Spleen (tissue), 7 donors: Measurements from ENCODE around the gene ZYX.

ENCODE experiments used
- POLR2A ChIP-seq, 3 donors: fragments of 450-650 bp; IDR thresholded peaks; one replicate each; pipeline ENCODE4 v1.5.1; 2017; ENCODE audit warnings: antibody characterized with exemption in 3 of 3, mild to moderate bottlenecking in 1 of 3
- POLR2AphosphoS5 ChIP-seq, 3 donors: sonication (generic); formaldehyde crosslinking; IDR thresholded peaks; one replicate each; pipeline ENCODE4 v1.5.1; 2017; ENCODE audit warnings: antibody characterized with exemption in 3 of 3
- TF ChIP-seq, protein P1 (sequence below), 11 experiments: fragments of 200-600 bp in 7 of 11; fragments of 450-650 bp in 4 of 11; sonication (generic) in 4 of 11; IDR thresholded peaks in 8 of 11; conservative IDR thresholded peaks in 3 of 11; 1 replicate in 7 of 11; 2 replicates in 4 of 11; pipeline versions ENCODE4 v1.4.0 to v1.8.0; 2016 to 2021; ENCODE audit warnings: antibody characterized with exemption in 11 of 11, inconsistent platforms in 4 of 11, mild to moderate bottlenecking in 1 of 11
- donor health status: DM: no; HTN: no; CAD: no; lungs with moderate emphysema.
- donor health status: DM: no; HTN: no; CAD: no.
- donor health status: DM: no; HTN: no; CAD: no.

DNA sequence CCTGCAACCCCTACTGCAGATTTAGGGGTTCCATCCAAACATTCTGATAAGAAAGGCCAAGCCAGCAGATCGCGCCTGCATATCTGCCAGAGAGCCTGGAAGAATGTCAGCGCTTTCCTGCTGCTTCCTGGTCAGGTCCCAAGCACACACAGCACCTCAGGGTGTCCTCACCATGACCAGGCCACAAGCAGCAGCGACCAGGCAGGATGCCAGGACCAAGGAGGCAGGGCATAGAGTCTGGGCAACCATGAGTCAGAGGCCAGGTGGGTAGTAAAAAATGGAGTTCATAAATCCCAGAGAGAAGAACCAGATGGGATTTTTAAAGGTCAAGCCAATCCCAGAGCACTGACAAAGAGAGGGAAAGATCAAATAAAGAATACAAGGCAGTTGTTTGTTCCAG lies 13.2 kb upstream of the ZYX start:
- TF ChIP-seq, protein P1, sequence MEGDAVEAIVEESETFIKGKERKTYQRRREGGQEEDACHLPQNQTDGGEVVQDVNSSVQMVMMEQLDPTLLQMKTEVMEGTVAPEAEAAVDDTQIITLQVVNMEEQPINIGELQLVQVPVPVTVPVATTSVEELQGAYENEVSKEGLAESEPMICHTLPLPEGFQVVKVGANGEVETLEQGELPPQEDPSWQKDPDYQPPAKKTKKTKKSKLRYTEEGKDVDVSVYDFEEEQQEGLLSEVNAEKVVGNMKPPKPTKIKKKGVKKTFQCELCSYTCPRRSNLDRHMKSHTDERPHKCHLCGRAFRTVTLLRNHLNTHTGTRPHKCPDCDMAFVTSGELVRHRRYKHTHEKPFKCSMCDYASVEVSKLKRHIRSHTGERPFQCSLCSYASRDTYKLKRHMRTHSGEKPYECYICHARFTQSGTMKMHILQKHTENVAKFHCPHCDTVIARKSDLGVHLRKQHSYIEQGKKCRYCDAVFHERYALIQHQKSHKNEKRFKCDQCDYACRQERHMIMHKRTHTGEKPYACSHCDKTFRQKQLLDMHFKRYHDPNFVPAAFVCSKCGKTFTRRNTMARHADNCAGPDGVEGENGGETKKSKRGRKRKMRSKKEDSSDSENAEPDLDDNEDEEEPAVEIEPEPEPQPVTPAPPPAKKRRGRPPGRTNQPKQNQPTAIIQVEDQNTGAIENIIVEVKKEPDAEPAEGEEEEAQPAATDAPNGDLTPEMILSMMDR (IDR thresholded peaks at IDR 0.05 in 8 of 11, conservative IDR thresholded peaks at IDR 0.05 in 3 of 11): no peak
- TF ChIP-seq POLR2A (IDR thresholded peaks at IDR 0.05) (no peak), POLR2AphosphoS5 (IDR thresholded peaks at IDR 0.05) (no peak)
